Esophagus (tissue), 2 donors: Measurements from ENCODE around the gene GABRA4. TPM values are rescaled to one million over a fixed set of nuclear protein-coding genes. Genes with fewer than 3 reads are reported as not detected.

Experiments used
- H3K27ac ChIP-seq, 2 donors: one replicate each; pipeline ENCODE4 v1.5.1; 2013; ENCODE audit warnings: low read depth in 2 of 2, mild to moderate bottlenecking in 2 of 2, inconsistent platforms in 1 of 2, low read length in 1 of 2, moderate library complexity in 1 of 2
- H3K27me3 ChIP-seq, 2 donors: one replicate each; pipeline ENCODE4 v1.6.1; 2013; ENCODE audit warnings: low read length in 2 of 2, control low read depth in 1 of 2, mild to moderate bottlenecking in 1 of 2; ENCODE audit not compliant: insufficient read depth in 2 of 2, control insufficient read depth in 1 of 2
- H3K36me3 ChIP-seq, 2 donors: one replicate each; pipeline ENCODE4 v1.6.1; 2013; ENCODE audit warnings: low read length in 1 of 2; ENCODE audit not compliant: control insufficient read depth in 2 of 2, insufficient read depth in 2 of 2
- H3K4me1 ChIP-seq, 2 donors: one replicate each; pipeline ENCODE4 v1.6.1; 2013; ENCODE audit warnings: low read length in 1 of 2; ENCODE audit not compliant: control insufficient read depth in 2 of 2, insufficient read depth in 2 of 2
- H3K4me3 ChIP-seq, 2 donors: one replicate each; pipeline ENCODE4 v1.5.1; 2013; ENCODE audit warnings: low read length in 2 of 2, mild to moderate bottlenecking in 2 of 2, low read depth in 1 of 2, moderate library complexity in 1 of 2
- H3K9me3 ChIP-seq, 2 donors: one replicate each; pipeline ENCODE4 v1.6.1; 2013; ENCODE audit warnings: mild to moderate bottlenecking in 2 of 2, low read depth in 1 of 2, low read length in 1 of 2, moderate library complexity in 1 of 2; ENCODE audit not compliant: control insufficient read depth in 2 of 2, insufficient read depth in 1 of 2
- WGBS, 2 donors: extraction: QIAGEN DNeasy Blood & Tissue Kit; methylation state at CpG; one replicate each; pipeline ENCODE4 v1.1.7; 2013; 5-methylcytosine and 5-hydroxymethylcytosine counted together
- polyA plus RNA-seq, 2 donors: library from polyadenylated mRNA; stranded (reverse); fragments of 200-250 nt; gene quantifications; one replicate each; pipeline ENCODE4 v1.2.3, GENCODE V29; 2013
- donor health status: healthy with polysubstance abuse.
- donor health status: Bipolar disorder and iron deficiency.

Gene GABRA4
- polyA plus RNA-seq, 2 donors: 0.10 to 0.73 TPM

DNA sequence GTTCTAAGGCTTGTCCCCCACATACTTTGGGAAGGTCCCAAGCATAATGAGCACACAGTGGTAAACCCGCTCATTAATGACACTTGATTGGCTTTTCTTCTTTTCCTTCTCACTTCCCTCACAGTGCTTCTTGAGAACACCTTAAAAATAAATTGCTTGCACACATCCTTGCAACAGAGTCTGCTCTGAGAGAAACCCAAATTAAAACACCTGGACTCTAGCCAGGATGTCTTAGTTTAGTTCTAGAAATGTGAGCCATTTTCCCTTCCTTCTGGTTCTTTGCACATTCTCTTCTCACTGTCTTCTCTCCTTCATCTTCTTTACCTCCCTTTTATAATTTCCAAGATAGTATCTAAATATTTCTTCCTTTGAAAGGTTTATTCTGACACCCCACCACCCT, 49.0 kb downstream of the GABRA4 start:
- no peaks in the 10 kb centered on the region for H3K36me3 ChIP-seq
- H3K4me1 ChIP-seq: no peaks in the 10 kb centered on the region
- no peak overlapping the region for H3K27ac ChIP-seq
- 95 to 96% methylated on average over 1 of the region's 1 CpG for WGBS, 2 donors
- H3K4me3 ChIP-seq: no peak overlapping the region
- no peaks in the 10 kb centered on the region for H3K27me3 ChIP-seq
- no peaks in the 10 kb centered on the region for H3K9me3 ChIP-seq

DNA sequence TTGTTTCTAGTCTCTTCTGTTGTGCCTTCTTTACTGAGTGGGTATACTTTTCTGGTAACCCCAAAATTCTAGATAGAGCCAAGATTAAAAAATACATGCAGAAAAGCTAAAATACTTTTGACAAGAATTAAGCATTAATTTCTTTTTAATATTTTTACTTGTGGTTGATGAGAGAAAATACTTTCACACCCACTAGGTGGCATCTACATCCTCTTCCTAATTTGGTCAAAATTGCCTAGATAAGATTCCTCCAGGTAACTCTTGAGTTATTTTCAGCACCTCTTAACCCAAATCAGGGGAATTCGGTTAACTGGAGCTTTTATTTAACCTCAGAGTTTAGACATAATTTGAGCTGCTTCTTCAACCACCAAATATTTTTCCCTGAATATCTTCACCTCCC, 55.9 kb downstream of the GABRA4 start:
- Histone ChIP-seq H3K27me3 (no peaks in the 10 kb centered on the region), H3K36me3 (no peaks in the 10 kb centered on the region), H3K9me3 (no peaks in the 10 kb centered on the region), H3K4me1 (no peaks in the 10 kb centered on the region), H3K27ac (no peak overlapping the region), H3K4me3 (no peak overlapping the region)
- 53 to 60% methylated on average over 1 of the region's 1 CpG for WGBS, 2 donors

DNA sequence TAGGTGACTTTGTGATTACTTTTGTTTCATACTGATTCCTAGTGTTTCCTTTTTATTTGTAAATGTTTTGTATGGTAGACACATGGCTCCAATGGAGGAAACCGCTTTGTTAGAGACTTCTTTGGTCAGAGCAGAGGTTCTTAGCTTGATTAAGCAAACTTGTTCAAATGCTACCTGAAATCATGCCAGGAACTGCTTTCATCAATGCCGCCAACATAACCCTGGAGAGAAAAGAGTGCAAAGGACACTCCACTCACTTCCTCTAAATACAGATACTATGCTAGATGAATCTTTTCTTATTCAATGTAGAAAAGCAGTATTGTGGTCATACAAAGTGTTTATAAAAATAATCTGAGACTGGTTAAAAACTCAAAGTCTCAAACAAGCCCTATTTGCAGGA, 58.7 kb downstream of the GABRA4 start:
- H3K36me3 ChIP-seq: no peaks in the 10 kb centered on the region
- no peaks in the 10 kb centered on the region for H3K4me1 ChIP-seq
- H3K9me3 ChIP-seq: no peaks in the 10 kb centered on the region
- no peaks in the 10 kb centered on the region for H3K27me3 ChIP-seq
- no peak overlapping the region for H3K4me3 ChIP-seq
- H3K27ac ChIP-seq: no peak overlapping the region
- 58 to 82% methylated on average over 2 of the region's 2 CpGs for WGBS, 2 donors

- Histone ChIP-seq H3K4me3 (no peak overlapping the region), H3K27ac (no peak overlapping the region), H3K27me3 (no peaks in the 10 kb centered on the region), H3K4me1 (no peaks in the 10 kb centered on the region), H3K36me3 (no peaks in the 10 kb centered on the region), H3K9me3 (no peaks in the 10 kb centered on the region)
- WGBS, 2 donors: 52 to 60% methylated on average over 3 of the region's 3 CpGs
These were observed 59.7 kb downstream of the GABRA4 start for GRCh38 chr4:46933686-46934085.

- 27 to 41% methylated on average over 3 of the region's 3 CpGs for WGBS, 2 donors
- Histone ChIP-seq H3K27ac (no peak overlapping the region), H3K4me1 (no peaks in the 10 kb centered on the region), H3K9me3 (no peaks in the 10 kb centered on the region), H3K4me3 (no peak overlapping the region), H3K36me3 (no peaks in the 10 kb centered on the region), H3K27me3 (no peaks in the 10 kb centered on the region)
These were observed 61.4 kb downstream of the GABRA4 start for GRCh38 chr4:46931981-46932380.

GRCh38 chr4:46930891-46931290, 62.5 kb downstream of the GABRA4 start:
- Histone ChIP-seq H3K4me1 (no peaks in the 10 kb centered on the region), H3K9me3 (no peaks in the 10 kb centered on the region), H3K4me3 (no peak overlapping the region), H3K27me3 (no peaks in the 10 kb centered on the region), H3K27ac (no peak overlapping the region), H3K36me3 (no peaks in the 10 kb centered on the region)
- WGBS, 2 donors: 59 to 61% methylated on average over 3 of the region's 3 CpGs

DNA sequence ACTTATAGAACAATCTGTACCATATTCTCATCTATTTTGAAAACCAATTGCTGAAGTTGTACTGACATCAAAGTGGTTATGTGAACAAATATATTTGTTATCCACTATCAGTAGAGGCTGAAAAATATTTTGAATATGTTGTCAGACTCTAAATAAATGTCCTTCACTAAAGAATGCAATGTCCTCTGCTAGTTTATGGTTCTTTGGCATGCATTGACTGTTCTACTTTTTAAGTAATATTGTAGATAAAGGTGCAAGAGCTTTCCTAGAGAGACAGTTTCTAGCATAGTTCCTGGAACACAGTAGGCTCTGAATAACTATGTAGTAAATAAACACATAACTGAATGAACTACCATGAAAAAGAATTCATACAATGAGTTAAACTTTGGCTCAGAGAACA, 66.2 kb downstream of the GABRA4 start:
- Histone ChIP-seq H3K4me1 (no peaks in the 10 kb centered on the region), H3K27me3 (no peaks in the 10 kb centered on the region), H3K36me3 (no peaks in the 10 kb centered on the region), H3K4me3 (no peak overlapping the region), H3K9me3 (no peaks in the 10 kb centered on the region), H3K27ac (no peak overlapping the region)

- H3K4me1 ChIP-seq: no peaks in the 10 kb centered on the region
- H3K36me3 ChIP-seq: no peaks in the 10 kb centered on the region
- H3K4me3 ChIP-seq: no peak overlapping the region
- no peak overlapping the region for H3K27ac ChIP-seq
- H3K9me3 ChIP-seq: no peaks in the 10 kb centered on the region
- H3K27me3 ChIP-seq: no peaks in the 10 kb centered on the region
These were observed 68.4 kb downstream of the GABRA4 start for GRCh38 chr4:46924789-46925529.

GRCh38 chr4:46922205-46922604, 71.2 kb downstream of the GABRA4 start:
- H3K27ac ChIP-seq: no peak overlapping the region
- no peaks in the 10 kb centered on the region for H3K36me3 ChIP-seq
- no peak overlapping the region for H3K4me3 ChIP-seq
- H3K4me1 ChIP-seq: no peaks in the 10 kb centered on the region
- H3K9me3 ChIP-seq: no peaks in the 10 kb centered on the region
- no peaks in the 10 kb centered on the region for H3K27me3 ChIP-seq
- 68% methylated on average over 3 of the region's 3 CpGs for WGBS, 2 donors

- 87 to 90% methylated on average over 12 of the region's 12 CpGs for WGBS, 2 donors
- no peak within 1 kb of the TSS for H3K27ac ChIP-seq
- H3K27me3 ChIP-seq: no peaks in the 10 kb centered on the region
- no peaks in the 10 kb centered on the region for H3K4me1 ChIP-seq
- no peaks in the 10 kb centered on the region for H3K36me3 ChIP-seq
- H3K4me3 ChIP-seq: no peak within 1 kb of the TSS
- H3K9me3 ChIP-seq: no peaks in the 10 kb centered on the region
These were observed 84.3 kb downstream of the GABRA4 start, which contains the start of gene COX7B2 for GRCh38 chr4:46909078-46909477. Gene COX7B2, minus strand, starts transcription at chr4:46909245. Its CDS starts 174,053 bp downstream, at chr4:46735192.
